GM15510 (cell line): Measurements from ENCODE around the gene RERE.

Source experiments
- POLR2A ChIP-seq: IDR thresholded peaks from 3 replicates; pipeline ENCODE4 v1.6.1; 2011; ENCODE audit warnings: borderline replicate concordance; ENCODE audit not compliant: insufficient read length; ENCODE audit errors: extremely low read depth

RERE gene

DNA sequence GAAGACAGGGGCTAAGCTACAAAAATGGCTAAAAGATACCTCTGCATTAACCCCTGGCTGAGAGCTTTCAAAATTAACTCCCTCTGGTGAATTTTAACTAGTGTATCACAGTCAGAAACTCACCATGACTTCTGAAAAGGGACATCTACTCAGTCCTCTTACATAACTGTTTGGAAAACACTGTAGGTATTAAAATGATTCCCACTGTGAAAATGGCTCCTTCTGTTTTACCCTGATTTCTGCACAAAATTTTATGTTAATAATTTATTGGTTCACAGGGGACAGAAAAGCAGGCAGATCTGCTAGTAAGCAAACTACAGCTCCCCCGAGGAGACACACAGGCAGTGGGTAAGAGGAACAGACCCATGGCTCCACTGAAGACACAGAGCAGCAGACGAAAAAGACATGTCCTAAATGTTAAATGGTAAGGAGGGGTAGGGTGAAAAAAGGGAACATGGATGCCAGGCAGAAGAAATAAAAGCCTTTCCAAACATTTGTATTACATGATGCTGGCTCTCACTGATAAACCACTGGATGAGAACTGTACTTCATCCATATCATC is 387.8 kb downstream of the RERE start:
- TF ChIP-seq POLR2A = no peak

- no peak for TF ChIP-seq POLR2A
These were observed 389.0 kb downstream of the RERE start for GRCh38 chr1:8428441-8428840.

DNA sequence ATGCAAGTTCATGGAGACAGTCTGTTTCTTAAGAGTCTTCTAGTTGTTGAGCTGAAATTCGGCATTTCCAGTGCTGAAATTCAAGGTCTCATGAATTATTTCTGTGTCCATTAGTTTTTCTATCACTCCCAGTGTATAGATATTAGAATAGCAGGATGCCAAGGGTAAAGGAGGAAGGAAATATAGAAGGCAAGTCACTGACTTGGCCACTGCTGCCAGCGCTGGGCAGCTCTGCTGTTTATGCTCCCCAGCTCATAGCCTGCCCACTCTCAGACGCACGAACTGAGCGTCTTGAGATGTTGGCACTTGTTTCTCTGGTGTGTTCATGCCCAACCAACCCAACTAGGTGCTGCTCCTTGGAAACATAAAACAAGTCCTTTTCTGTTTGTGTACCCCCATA is 389.5 kb downstream of the RERE start:
- no peak for TF ChIP-seq POLR2A

DNA sequence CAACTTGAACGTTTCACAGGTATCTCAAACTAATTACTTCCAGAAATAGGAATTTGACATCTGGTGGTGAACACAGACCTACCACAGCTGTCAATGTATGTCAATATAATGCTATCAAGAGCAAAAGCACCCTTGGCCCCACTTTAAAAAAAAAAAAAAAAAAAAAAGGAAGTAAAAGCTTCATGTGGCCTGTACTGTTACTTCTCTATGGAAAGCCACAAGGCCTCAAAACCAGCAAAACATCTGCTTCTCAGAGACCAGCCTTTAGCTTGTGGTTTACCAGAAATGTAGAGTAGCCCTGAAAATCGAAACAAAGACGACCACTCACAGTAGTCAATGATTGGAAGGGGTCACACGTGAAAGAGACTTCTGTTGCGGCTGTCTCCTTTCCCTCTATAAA is 389.9 kb downstream of the RERE start:
- no peak for TF ChIP-seq POLR2A

DNA sequence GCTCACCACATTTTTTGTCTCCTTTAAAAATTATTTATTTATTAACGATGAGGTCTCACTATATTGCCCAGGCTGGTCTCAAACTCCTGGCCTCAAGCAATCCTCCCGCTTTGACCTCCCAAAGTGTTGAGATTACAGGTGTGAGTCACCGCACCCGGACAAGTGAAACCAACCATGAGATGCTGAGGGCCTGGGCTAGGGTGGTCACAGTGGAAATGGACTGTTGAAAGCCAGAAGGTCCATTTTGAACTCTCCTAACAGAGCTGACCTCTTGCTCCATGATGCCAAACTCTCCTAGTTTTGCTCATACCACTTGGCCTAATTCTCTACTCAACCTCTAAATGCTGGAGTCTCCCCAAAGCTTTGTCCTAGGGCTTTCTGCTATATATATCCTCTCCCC is 390.4 kb downstream of the RERE start:
- no peak for TF ChIP-seq POLR2A

GRCh38 chr1:8425781-8426161 is 391.7 kb downstream of the RERE start:
- TF ChIP-seq POLR2A = no peak

DNA sequence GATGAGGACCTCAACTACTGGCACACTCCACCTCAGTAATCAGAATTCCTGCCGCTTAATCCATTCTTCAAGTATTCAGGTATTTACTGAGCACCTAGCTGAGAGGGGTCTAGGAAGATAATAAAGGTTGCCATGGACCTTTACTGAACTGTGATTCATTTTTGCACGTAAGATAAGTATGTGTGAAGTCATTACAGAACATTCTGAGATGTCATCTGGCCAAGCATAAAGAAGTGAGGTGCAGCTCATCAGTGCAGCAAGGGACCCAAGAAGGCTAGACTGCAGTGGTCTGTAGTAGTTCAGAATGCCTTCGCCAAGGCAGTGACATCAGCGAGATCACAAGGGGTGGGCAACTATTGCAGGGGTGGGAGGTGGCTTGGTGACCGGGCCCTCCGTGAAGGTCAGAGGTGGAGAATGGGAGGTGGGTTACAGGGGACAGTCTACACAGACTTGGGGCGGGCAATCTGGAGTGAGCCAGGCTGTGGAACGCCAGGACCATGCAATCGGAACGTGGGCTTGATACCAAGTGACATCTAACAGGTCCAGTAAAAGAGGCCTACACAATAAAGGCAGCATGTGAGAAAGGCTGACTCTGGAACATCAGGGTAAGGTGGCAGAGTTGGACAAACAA is 392.2 kb downstream of the RERE start:
- TF ChIP-seq POLR2A = no peak

- TF ChIP-seq POLR2A = no peak
These were observed 392.8 kb downstream of the RERE start for GRCh38 chr1:8424539-8425116.

- no peak for TF ChIP-seq POLR2A
These were observed 393.5 kb downstream of the RERE start for GRCh38 chr1:8423692-8424538.

- TF ChIP-seq POLR2A = no peak
These were observed 394.2 kb downstream of the RERE start for GRCh38 chr1:8423269-8423691.

DNA sequence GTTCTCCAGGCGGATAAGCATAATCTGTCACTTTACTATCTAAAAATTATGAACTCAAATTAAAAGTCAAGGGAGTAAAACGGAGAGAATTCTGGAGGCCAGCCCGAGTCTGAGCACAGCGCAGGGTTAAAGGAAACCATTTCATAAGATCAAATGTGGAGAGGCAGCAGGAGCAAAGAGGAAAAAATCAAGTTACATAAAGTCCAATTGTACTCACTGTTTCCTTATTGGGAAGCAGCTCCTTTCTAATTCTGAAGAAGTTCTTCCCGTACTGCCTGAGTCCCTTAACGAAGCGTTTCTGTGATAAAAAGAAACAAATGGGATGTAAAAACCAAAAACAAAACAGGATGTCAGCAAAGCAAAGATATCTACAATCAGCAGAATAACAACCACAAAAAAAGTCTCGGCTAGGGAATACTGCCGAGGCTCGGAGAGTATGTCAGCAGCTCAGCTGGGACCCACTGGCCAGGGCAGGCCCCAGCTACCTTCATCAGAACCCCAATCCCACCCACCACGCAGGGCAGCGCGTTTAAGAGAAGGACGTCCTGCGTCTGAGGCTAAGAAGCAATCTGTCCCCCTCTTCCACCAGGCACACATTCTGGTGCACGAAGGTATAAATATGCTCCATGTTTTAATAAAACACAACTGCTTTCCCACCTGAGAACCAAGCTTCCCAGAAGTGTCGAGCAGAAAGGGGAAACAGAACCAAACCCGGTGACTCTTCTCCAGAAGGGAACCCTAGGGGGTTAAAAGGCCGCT is 394.8 kb downstream of the RERE start:
- no peak for TF ChIP-seq POLR2A

DNA sequence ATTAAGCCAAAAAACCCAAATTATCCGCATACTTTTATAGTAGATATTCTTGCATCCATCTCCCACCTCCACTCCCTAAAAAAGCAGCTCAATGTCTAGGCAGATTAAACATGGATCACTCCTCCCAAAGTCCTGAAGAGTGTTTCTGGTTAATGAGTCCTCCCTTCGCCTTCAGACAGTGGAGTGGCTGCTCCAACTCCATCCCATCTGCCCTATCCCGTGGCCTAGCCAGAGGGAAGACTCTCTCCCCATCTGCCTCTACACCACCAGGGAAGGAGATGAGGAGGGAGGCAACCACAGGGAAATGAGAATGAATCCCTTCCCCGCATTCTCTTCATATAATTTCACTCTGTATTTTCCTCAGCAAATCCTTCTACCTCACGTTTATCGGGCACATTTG is 395.7 kb downstream of the RERE start:
- TF ChIP-seq POLR2A = no peak

GRCh38 chr1:8420318-8420717 is 397.1 kb downstream of the RERE start:
- TF ChIP-seq POLR2A = no peak

GRCh38 chr1:8419861-8420260 is 397.6 kb downstream of the RERE start:
- TF ChIP-seq POLR2A = no peak

DNA sequence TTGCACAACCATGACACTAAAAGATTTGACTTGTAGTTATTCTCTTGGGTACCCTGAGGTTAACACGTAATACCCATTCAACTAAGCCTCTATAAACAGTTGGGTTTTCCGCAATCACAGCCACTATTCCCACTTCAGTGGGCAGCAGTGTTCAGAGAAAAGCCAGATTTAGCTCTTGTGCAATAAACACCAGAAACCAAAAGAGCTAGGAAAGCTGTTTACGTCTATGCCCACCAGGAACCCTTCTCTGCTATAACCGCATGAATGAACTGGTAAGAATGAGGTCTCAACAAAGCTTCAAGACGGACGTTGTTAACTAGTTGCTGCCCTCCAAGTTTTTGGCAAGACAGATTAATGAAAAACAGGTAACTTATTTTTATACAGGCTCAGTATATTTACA is 398.3 kb downstream of the RERE start:
- TF ChIP-seq POLR2A = no peak
